Nephron progenitor cell (in vitro differentiated cells): Measurements from ENCODE around the gene GPR84.

Experiments
- DNase-seq: peaks from one replicate; pipeline ENCODE4 v3.0.0; 2021
- H3K27ac Mint-ChIP-seq: 2 replicates; pipeline ENCODE4 v1.8.0; 2021; ENCODE audit warnings: mild to moderate bottlenecking, moderate library complexity, mixed read lengths
- H3K27me3 Mint-ChIP-seq: 2 replicates; pipeline ENCODE4 v1.8.0; 2021; ENCODE audit warnings: mild to moderate bottlenecking, low read depth, mixed read lengths; ENCODE audit not compliant: poor library complexity
- H3K36me3 Mint-ChIP-seq: 2 replicates; pipeline ENCODE4 v1.8.0; 2021; ENCODE audit warnings: low read depth, mixed read lengths
- H3K4me1 Mint-ChIP-seq: 2 replicates; pipeline ENCODE4 v1.8.0; 2021; ENCODE audit warnings: mixed read lengths
- H3K4me3 Mint-ChIP-seq: 2 replicates; pipeline ENCODE4 v1.8.0; 2021; ENCODE audit warnings: mild to moderate bottlenecking, moderate library complexity, mixed read lengths
- H3K9me3 Mint-ChIP-seq: 2 replicates; pipeline ENCODE4 v1.8.0; 2021; ENCODE audit warnings: mild to moderate bottlenecking, moderate library complexity, mixed read lengths
- TF ChIP-seq, protein P1 (sequence below): fragments of 200-600 bp; sonication (generic); IDR thresholded peaks from 2 replicates; pipeline ENCODE4 v1.5.0; 2021; ENCODE audit warnings: antibody characterized with exemption

GPR84 gene

DNA sequence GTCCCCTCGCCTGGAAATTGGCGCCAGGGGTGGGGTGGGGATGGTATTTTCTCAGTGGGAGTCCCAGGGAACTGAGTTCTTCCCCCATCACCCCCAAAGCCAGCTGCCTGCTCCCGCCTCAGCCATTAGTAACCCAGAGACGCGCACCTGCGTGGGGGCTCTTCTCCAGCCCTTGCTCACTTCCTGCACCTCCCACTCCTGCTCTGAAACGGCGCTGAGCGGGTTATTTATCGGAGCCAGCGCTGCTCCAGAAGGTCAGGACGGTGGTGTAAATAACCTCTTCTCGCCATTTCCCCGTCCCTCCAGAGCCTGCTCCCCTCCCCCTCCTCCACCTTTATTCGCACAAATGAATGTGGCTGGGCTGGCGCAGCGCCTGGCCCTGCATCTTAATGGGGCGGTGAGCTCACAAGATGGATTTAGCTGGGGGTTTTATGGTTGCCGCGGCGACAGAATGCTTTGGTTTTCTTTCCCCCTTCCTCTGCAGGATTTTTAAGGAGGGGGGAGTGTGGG is 12.2 kb downstream of the GPR84 start:
- peak; percentile 80 for DNase-seq
- Mint-ChIP-seq H3K36me3 (peaks cover 29% of the 10 kb centered on the region), H3K27ac (peak overlapping the region; percentile 99), H3K4me1 (peaks cover 12% of the 10 kb centered on the region), H3K9me3 (no peaks in the 10 kb centered on the region), H3K4me3 (peak overlapping the region; percentile 80), H3K27me3 (peaks cover 3% of the 10 kb centered on the region)
- TF ChIP-seq, protein P1, sequence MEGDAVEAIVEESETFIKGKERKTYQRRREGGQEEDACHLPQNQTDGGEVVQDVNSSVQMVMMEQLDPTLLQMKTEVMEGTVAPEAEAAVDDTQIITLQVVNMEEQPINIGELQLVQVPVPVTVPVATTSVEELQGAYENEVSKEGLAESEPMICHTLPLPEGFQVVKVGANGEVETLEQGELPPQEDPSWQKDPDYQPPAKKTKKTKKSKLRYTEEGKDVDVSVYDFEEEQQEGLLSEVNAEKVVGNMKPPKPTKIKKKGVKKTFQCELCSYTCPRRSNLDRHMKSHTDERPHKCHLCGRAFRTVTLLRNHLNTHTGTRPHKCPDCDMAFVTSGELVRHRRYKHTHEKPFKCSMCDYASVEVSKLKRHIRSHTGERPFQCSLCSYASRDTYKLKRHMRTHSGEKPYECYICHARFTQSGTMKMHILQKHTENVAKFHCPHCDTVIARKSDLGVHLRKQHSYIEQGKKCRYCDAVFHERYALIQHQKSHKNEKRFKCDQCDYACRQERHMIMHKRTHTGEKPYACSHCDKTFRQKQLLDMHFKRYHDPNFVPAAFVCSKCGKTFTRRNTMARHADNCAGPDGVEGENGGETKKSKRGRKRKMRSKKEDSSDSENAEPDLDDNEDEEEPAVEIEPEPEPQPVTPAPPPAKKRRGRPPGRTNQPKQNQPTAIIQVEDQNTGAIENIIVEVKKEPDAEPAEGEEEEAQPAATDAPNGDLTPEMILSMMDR: no peak

DNA sequence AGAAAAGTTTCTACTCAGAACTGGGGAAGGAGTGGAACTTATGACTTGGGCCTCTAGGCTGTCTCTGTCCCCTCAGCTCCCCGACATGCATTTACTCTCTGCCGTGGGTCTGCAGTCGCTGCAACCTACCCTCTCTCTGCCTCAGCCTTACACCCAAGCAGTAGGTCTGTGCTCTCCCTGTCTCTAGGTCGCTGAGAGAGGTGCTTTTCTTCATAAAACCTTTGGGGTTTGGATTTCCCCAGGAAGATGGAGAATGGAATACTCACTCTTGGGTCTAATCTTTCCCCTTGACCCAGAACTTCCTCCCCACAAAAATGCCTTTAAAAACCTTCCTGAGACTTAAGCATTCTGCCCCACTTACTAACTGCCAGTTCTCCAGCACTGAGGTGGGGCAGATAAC is 12.9 kb downstream of the GPR84 start:
- H3K4me3 Mint-ChIP-seq: peak overlapping the region; percentile 80
- TF ChIP-seq, protein P1: no peak
- DNase-seq: no peak
- H3K9me3 Mint-ChIP-seq: no peaks in the 10 kb centered on the region
- peaks cover 36% of the 10 kb centered on the region for H3K36me3 Mint-ChIP-seq
- peaks cover 3% of the 10 kb centered on the region for H3K27me3 Mint-ChIP-seq
- H3K27ac Mint-ChIP-seq: peak overlapping the region; percentile 99
- peaks cover 18% of the 10 kb centered on the region for H3K4me1 Mint-ChIP-seq

DNA sequence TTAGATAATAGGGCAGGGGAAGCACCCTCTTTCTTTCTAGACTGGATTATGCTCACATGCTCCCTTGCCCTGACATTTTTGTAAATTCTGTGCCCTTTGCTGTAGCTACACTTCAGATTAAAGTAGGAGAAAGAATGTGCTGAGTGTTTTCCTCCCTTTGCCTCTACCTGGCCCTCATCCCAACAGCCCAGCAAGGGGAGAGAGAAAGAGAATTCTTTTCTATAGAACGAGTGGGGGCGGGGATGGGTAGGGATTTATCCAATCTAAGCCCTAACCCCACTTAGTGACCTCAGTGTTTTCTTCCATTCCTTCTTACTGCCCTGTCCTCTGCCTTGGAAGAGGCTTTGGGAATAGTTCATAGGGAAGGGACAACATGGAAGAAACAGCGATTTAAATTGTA is 13.5 kb downstream of the GPR84 start:
- TF ChIP-seq, protein P1: no peak
- Mint-ChIP-seq H3K36me3 (peaks cover 37% of the 10 kb centered on the region), H3K27ac (peak overlapping the region; percentile 99), H3K4me1 (peaks cover 18% of the 10 kb centered on the region), H3K27me3 (peaks cover 3% of the 10 kb centered on the region), H3K9me3 (no peaks in the 10 kb centered on the region), H3K4me3 (peak overlapping the region; percentile 60)
- no peak for DNase-seq

- DNase-seq: no peak
- Mint-ChIP-seq H3K9me3 (no peaks in the 10 kb centered on the region), H3K4me3 (peak overlapping the region; percentile 38), H3K27ac (peak overlapping the region; percentile 99), H3K27me3 (peaks cover under 1% of the 10 kb centered on the region), H3K36me3 (peaks cover 46% of the 10 kb centered on the region), H3K4me1 (peaks cover 26% of the 10 kb centered on the region)
- TF ChIP-seq, protein P1: no peak
Measured at GRCh38 chr12:54349679-54350078, 14.6 kb downstream of the GPR84 start.

GRCh38 chr12:54349036-54349435 is 15.2 kb downstream of the GPR84 start:
- no peaks in the 10 kb centered on the region for H3K9me3 Mint-ChIP-seq
- no peaks in the 10 kb centered on the region for H3K27me3 Mint-ChIP-seq
- H3K36me3 Mint-ChIP-seq: peaks cover 48% of the 10 kb centered on the region
- H3K4me1 Mint-ChIP-seq: peaks cover 26% of the 10 kb centered on the region
- TF ChIP-seq, protein P1: no peak
- no peak overlapping the region for H3K4me3 Mint-ChIP-seq
- DNase-seq: no peak
- peak overlapping the region; percentile 99 for H3K27ac Mint-ChIP-seq
